ENCODE results near the gene RASL10A.

RASL10A gene

GRCh38 chr22:29328566-29329500, 13.3 kb upstream of the RASL10A start:
- H3K4me3 ChIP-seq (ENCODE audit: low read length): no peak overlapping the region
- no peak for TF ChIP-seq CTCF (conservative IDR thresholded peaks at IDR 0.05; ENCODE audit: low read length)
- DNase-seq (ENCODE audit: low read depth): no peak

GRCh38 chr22:29328055-29328454, 12.6 kb upstream of the RASL10A start:
- H3K4me3 ChIP-seq (ENCODE audit: low read length): no peak overlapping the region
- no peak; the same call in 1 of the 2 replicates for TF ChIP-seq CTCF (conservative IDR thresholded peaks at IDR 0.05; ENCODE audit: low read length)
- no peak for DNase-seq (ENCODE audit: low read depth)

GRCh38 chr22:29327089-29327764, 11.7 kb upstream of the RASL10A start:
- no peak for DNase-seq (ENCODE audit: low read depth)
- no peak overlapping the region for H3K4me3 ChIP-seq (ENCODE audit: low read length)
- TF ChIP-seq CTCF (conservative IDR thresholded peaks at IDR 0.05; ENCODE audit: low read length): no peak

- DNase-seq (ENCODE audit: low read depth): no peak
- H3K4me3 ChIP-seq (ENCODE audit: low read length): no peak overlapping the region
- no peak for TF ChIP-seq CTCF (conservative IDR thresholded peaks at IDR 0.05; ENCODE audit: low read length)
These were observed 11.0 kb upstream of the RASL10A start for GRCh38 chr22:29326481-29326880.

- no peak overlapping the region for H3K4me3 ChIP-seq (ENCODE audit: low read length)
- DNase-seq (ENCODE audit: low read depth): no peak
- no peak for TF ChIP-seq CTCF (conservative IDR thresholded peaks at IDR 0.05; ENCODE audit: low read length)
These were observed 10.4 kb upstream of the RASL10A start for GRCh38 chr22:29325785-29326315.

GRCh38 chr22:29325356-29325755, 9.9 kb upstream of the RASL10A start:
- no peak overlapping the region for H3K4me3 ChIP-seq (ENCODE audit: low read length)
- DNase-seq (ENCODE audit: low read depth): no peak
- TF ChIP-seq CTCF (conservative IDR thresholded peaks at IDR 0.05; ENCODE audit: low read length): no peak

Data from AG10803 (cell line).